Colonic mucosa (tissue), 4 donors: ENCODE results near the gene TRIP13. TPM values are rescaled to one million over a fixed set of nuclear protein-coding genes. Genes with fewer than 3 reads are reported as not detected.

Experiments
- DNase-seq: peaks from one replicate; pipeline ENCODE4 v3.0.0-alpha.2; 2020
- H3K27ac ChIP-seq: fragments of 200-600 bp; one replicate; pipeline ENCODE4 v1.8.0; 2021
- H3K27me3 ChIP-seq: fragments of 200-600 bp; one replicate; pipeline ENCODE4 v1.8.0; 2021
- H3K36me3 ChIP-seq: fragments of 200-600 bp; one replicate; pipeline ENCODE4 v1.8.0; 2021
- H3K4me1 ChIP-seq: fragments of 200-600 bp; one replicate; pipeline ENCODE4 v1.8.0; 2021; ENCODE audit warnings: mild to moderate bottlenecking
- H3K4me3 ChIP-seq: fragments of 200-600 bp; one replicate; pipeline ENCODE4 v1.8.0; 2021
- H3K9ac ChIP-seq, 2 donors: one replicate each; pipeline ENCODE4 v1.7.0; 2013; ENCODE audit warnings: control low read depth in 2 of 2, low read depth in 2 of 2, low read length in 2 of 2
- H3K9me3 ChIP-seq: fragments of 200-600 bp; one replicate; pipeline ENCODE4 v1.8.0; 2021
- intact Hi-C: fragments of 100-400 bp; cut with DNase I; formaldehyde crosslinking; loops from one replicate; pipeline ENCODE4 v1.14.1; 2022
- total RNA-seq, 2 donors: library from RNA; stranded (reverse); fragmentation: NEBNext Ultra II Directional in 1 of 2; extraction: Animal tissue kit (Norgen Biotek cat#: 25700) in 1 of 2; gene quantifications; one replicate each; pipeline ENCODE4 v1.2.1, GENCODE V29; 2021
- TF ChIP-seq, protein P1 (sequence below): fragments of 200-600 bp; IDR thresholded peaks from one replicate; pipeline ENCODE4 v1.8.0; 2022; ENCODE audit warnings: antibody characterized with exemption, mild to moderate bottlenecking
- donor health status: healthy.
- donor health status: DM: no; HTN: no; CAD: no.
- donor health status: DM: no; HTN: no; CAD: no.

TRIP13 gene
- total RNA-seq, 2 donors from 2014 or later = 5.8 to 18.1 TPM

DNA sequence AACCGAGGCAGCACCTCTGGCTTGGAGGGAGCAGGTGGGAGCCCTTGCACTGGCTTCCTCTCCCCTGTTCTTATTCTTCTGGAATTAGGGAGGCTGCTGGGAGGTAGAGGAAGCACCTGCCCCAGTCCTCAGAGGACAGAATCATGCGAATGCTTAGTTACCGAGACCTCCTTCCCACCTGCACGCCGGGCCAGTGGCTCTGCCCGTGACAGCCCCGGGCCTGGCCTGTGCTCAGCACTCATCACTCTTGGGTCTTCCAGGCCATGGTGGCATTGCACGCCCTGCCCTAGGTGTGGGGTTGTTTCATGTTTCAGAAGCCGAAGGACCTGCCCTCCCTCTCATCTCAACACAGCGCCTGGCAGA is 70.6 kb downstream of the TRIP13 start:
- TF ChIP-seq, protein P1, sequence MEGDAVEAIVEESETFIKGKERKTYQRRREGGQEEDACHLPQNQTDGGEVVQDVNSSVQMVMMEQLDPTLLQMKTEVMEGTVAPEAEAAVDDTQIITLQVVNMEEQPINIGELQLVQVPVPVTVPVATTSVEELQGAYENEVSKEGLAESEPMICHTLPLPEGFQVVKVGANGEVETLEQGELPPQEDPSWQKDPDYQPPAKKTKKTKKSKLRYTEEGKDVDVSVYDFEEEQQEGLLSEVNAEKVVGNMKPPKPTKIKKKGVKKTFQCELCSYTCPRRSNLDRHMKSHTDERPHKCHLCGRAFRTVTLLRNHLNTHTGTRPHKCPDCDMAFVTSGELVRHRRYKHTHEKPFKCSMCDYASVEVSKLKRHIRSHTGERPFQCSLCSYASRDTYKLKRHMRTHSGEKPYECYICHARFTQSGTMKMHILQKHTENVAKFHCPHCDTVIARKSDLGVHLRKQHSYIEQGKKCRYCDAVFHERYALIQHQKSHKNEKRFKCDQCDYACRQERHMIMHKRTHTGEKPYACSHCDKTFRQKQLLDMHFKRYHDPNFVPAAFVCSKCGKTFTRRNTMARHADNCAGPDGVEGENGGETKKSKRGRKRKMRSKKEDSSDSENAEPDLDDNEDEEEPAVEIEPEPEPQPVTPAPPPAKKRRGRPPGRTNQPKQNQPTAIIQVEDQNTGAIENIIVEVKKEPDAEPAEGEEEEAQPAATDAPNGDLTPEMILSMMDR = no peak
- Histone ChIP-seq H3K9ac (peak overlapping the region in 1 of 2 donors; percentile 12), H3K27ac (no peak overlapping the region), H3K36me3 (no peaks in the 10 kb centered on the region), H3K27me3 (no peaks in the 10 kb centered on the region), H3K9me3 (no peaks in the 10 kb centered on the region), H3K4me1 (no peaks in the 10 kb centered on the region), H3K4me3 (no peak overlapping the region)
- no peak for DNase-seq
- intact Hi-C loops = no loop called here

DNA sequence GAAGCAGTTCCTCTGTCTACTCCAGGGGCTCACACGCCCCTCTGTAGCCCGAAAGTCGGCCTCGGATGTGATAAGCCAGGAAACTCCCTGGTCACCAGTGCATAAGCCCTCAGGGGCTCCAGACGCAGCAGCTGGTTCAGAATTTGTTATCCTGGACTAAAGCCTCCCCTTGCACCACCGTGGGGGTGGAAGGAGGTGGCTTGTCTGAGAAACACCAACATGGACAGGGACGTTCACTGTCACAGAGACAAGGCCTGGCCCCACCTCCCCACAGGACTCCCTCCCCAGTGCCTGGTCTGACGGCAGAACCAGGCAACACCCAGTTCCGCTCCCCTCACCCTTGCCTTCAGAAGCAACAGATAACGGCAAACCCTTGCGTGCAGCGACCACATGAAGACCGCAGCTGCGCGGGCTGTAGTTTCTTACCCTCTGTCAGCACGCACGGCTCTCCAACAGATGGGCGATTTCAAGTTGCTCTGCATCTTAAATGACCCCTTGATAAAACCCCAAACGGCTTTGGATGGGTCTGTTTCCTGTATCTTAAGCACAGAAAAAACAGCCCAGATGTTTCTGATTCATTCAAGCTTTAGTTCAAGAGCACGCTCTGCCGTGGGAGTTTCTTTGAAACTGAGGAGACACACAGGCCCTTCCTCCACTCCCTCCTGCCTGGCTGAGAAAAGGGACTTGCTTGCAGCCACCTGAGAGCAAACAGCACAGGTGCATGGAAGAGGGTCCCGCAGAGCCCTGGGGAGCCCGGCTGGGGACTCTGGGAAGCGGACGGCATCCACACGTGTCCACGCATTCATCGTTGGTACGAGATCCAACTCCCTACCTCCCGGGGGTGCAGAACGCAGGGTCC is 71.2 kb downstream of the TRIP13 start:
- Histone ChIP-seq H3K4me3 (no peak overlapping the region), H3K27me3 (no peaks in the 10 kb centered on the region), H3K27ac (no peak overlapping the region), H3K9ac (peak overlapping the region in 1 of 2 donors; percentile 12), H3K9me3 (no peaks in the 10 kb centered on the region), H3K36me3 (no peaks in the 10 kb centered on the region), H3K4me1 (no peaks in the 10 kb centered on the region)
- DNase-seq = no peak
- TF ChIP-seq, protein P1 = no peak
- intact Hi-C loops = no loop called here

DNA sequence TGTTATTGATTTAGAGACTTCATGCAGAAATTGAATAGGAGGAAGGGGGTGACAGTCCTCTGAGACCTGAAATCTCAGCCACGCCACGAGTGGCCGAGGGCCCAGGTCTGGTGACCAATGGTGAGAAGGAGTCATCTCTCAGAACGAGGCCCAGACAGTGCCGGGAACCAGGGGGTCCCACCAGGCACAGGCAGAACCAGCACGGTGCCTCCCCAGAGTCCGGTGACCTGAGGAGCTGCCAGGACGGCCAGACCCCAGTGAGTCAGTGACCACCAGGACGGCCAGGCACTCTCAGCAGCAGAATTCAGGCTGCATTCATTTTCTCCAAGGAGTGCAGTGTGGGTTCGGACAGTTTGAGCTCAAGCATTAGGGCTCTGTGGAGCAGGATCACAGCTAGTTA is 72.1 kb downstream of the TRIP13 start:
- intact Hi-C loops = no loop called here
- Histone ChIP-seq H3K4me3 (no peak overlapping the region), H3K27ac (no peak overlapping the region), H3K4me1 (no peaks in the 10 kb centered on the region), H3K9me3 (no peaks in the 10 kb centered on the region), H3K9ac (no peak overlapping the region), H3K27me3 (no peaks in the 10 kb centered on the region), H3K36me3 (no peaks in the 10 kb centered on the region)
- TF ChIP-seq, protein P1 = no peak
- DNase-seq = no peak

DNA sequence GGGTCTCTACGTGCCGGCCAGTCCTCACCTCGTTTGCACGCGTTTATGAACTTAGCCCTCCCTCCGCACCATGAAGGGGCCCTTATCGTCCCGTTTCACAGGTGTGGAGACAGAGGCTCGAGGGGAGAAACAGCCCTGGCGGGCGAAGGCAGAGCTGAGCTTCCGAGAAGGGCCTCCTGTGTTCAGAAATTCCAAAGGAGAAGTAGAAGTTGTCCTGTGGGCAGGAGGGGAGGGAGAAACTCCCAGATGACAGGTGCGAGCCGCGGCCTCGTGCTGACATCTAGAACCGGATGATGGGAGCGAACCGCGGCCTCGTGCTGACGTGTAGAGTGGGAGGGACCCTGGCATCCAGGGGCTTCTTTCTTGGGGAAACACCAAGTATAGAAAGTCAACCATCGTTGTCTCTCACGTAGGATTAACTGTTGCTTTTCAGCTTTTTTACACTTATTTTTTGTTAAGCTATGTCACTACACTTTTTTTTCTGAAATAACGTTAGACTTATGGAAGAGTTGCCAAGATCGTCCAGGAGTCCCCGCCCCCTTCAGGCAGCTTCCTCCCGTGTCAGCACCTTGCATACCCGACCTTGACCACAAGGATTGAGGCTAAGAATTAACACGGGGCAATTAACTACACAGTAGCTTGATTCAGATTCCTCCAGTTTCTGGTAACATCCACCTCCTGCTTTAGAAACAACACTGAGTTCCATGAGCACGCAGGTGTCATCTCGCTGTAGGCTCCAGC is 73.1 kb downstream of the TRIP13 start:
- Histone ChIP-seq H3K27me3 (no peaks in the 10 kb centered on the region), H3K27ac (no peak overlapping the region), H3K9ac (no peak overlapping the region), H3K4me3 (no peak overlapping the region), H3K36me3 (no peaks in the 10 kb centered on the region), H3K9me3 (no peaks in the 10 kb centered on the region), H3K4me1 (no peaks in the 10 kb centered on the region)
- TF ChIP-seq, protein P1 = no peak
- no peak for DNase-seq
- intact Hi-C loops = no loop called here

DNA sequence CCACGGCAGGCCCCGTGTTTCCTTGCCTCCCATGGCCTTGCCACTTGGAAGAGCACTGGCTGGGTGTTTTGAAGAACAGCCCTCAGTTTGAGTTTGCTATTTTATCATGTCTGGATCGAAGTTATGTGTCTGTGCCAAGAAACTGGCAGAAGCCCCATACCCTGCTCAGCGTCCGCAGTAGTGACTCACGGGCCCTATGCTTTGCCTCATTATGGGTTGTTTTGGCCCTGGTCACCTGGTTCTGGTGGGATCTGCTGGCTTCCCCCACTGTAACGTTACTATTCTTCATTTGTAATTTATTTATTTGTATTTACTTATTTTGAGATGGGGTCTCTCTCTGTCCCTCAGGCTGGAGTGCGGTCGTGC is 73.6 kb downstream of the TRIP13 start:
- intact Hi-C loops = no loop called here
- Histone ChIP-seq H3K4me3 (no peak overlapping the region), H3K4me1 (no peaks in the 10 kb centered on the region), H3K36me3 (no peaks in the 10 kb centered on the region), H3K27ac (no peak overlapping the region), H3K9me3 (no peaks in the 10 kb centered on the region), H3K27me3 (no peaks in the 10 kb centered on the region), H3K9ac (no peak overlapping the region)
- no peak for DNase-seq
- TF ChIP-seq, protein P1 = no peak
